Measurements from ENCODE around the gene ARMCX6.

DNA sequence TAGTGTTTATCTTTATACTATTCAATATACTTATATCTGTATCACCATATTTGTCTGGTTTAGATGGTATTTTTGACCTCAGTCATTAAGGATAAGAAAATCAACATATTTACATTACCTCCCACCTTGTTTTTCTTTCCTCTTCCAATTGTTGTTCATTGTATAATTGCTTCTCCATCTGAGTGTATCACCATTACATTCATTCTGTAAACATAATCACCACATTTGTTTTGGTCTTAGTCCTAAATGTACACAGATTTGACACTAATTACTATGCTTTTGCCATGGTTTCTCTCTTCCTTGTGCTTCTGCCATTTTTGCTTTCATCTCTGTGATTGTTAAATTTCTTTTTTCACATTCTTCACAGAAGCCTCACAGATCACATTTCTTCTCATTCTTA is 12.7 kb downstream of the ARMCX6 start:
- TF ChIP-seq, protein P1, sequence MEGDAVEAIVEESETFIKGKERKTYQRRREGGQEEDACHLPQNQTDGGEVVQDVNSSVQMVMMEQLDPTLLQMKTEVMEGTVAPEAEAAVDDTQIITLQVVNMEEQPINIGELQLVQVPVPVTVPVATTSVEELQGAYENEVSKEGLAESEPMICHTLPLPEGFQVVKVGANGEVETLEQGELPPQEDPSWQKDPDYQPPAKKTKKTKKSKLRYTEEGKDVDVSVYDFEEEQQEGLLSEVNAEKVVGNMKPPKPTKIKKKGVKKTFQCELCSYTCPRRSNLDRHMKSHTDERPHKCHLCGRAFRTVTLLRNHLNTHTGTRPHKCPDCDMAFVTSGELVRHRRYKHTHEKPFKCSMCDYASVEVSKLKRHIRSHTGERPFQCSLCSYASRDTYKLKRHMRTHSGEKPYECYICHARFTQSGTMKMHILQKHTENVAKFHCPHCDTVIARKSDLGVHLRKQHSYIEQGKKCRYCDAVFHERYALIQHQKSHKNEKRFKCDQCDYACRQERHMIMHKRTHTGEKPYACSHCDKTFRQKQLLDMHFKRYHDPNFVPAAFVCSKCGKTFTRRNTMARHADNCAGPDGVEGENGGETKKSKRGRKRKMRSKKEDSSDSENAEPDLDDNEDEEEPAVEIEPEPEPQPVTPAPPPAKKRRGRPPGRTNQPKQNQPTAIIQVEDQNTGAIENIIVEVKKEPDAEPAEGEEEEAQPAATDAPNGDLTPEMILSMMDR (IDR thresholded peaks at IDR 0.05; ENCODE audit: borderline replicate concordance, extremely low read depth, low read length, poor library complexity, severe bottlenecking) = no peak
- TF ChIP-seq EZH2 (IDR thresholded peaks at IDR 0.05; ENCODE audit: borderline replicate concordance, low read depth, low read length, severe bottlenecking) = no peak

All from DND-41 (cell line).